Fibroblast of skin of right biceps (primary cell): ENCODE results near the gene ROBO1.
"Not testable (repeated sequence)": the region's sequence is repeated elsewhere in the genome, so short reads cannot be mapped to it uniquely, and the experiment has no call there.

Source experiments
- DNase-seq: peaks from one replicate; pipeline ENCODE4 v3.0.0-alpha.2; 2013

The ROBO1 gene

GRCh38 chr3:78762121-78762520, 1005.7 kb downstream of the ROBO1 start:
- no peak for DNase-seq

- no peak for DNase-seq
These were observed 1006.7 kb downstream of the ROBO1 start for GRCh38 chr3:78761126-78761525.

- no peak for DNase-seq
These were observed 1010.1 kb downstream of the ROBO1 start for GRCh38 chr3:78757731-78758130.

- DNase-seq: peak; percentile 61
These were observed 1013.6 kb downstream of the ROBO1 start for GRCh38 chr3:78754066-78754743.

- DNase-seq: peak; percentile 44
These were observed 1016.5 kb downstream of the ROBO1 start for GRCh38 chr3:78751266-78751665.

- not testable (repeated sequence) for DNase-seq
These were observed 1017.5 kb downstream of the ROBO1 start for GRCh38 chr3:78750291-78750690.

GRCh38 chr3:78749056-78749455, 1018.7 kb downstream of the ROBO1 start:
- DNase-seq: no peak

GRCh38 chr3:78745847-78746246, 1022.0 kb downstream of the ROBO1 start:
- DNase-seq: no peak

GRCh38 chr3:78742491-78742890, 1025.3 kb downstream of the ROBO1 start:
- DNase-seq: no peak

- no peak for DNase-seq
These were observed 1025.8 kb downstream of the ROBO1 start for GRCh38 chr3:78742041-78742440.

GRCh38 chr3:78741066-78741645, 1026.6 kb downstream of the ROBO1 start:
- DNase-seq: peak; percentile 10

- no peak for DNase-seq
These were observed 1029.0 kb downstream of the ROBO1 start for GRCh38 chr3:78738833-78739232.

- DNase-seq: peak; percentile 54
These were observed 1029.8 kb downstream of the ROBO1 start for GRCh38 chr3:78737988-78738387.

GRCh38 chr3:78736863-78737262, 1030.9 kb downstream of the ROBO1 start:
- DNase-seq: peak; percentile 16

- DNase-seq: peak; percentile 81
These were observed 1033.7 kb downstream of the ROBO1 start for GRCh38 chr3:78734048-78734637.

- DNase-seq: no peak
These were observed 1034.9 kb downstream of the ROBO1 start for GRCh38 chr3:78732893-78733292.

GRCh38 chr3:78732471-78732870, 1035.3 kb downstream of the ROBO1 start:
- no peak for DNase-seq

GRCh38 chr3:78729946-78730345, 1037.9 kb downstream of the ROBO1 start:
- peak; percentile 15 for DNase-seq

- DNase-seq: peak; percentile 59
These were observed 1039.2 kb downstream of the ROBO1 start for GRCh38 chr3:78728406-78729145.

- DNase-seq: no peak
These were observed 1041.3 kb downstream of the ROBO1 start for GRCh38 chr3:78726545-78726944.

- DNase-seq: no peak
These were observed 1042.0 kb downstream of the ROBO1 start for GRCh38 chr3:78725703-78726246.

GRCh38 chr3:78724859-78725258, 1042.9 kb downstream of the ROBO1 start:
- no peak for DNase-seq

GRCh38 chr3:78724364-78724763, 1043.4 kb downstream of the ROBO1 start:
- DNase-seq: not testable (repeated sequence)
